Measurements from ENCODE around the gene CXCL8. TPM values are rescaled to one million over a fixed set of nuclear protein-coding genes. Genes with fewer than 3 reads are reported as not detected.

CXCL8 gene
- total and polyA plus RNA-seq, 2 of the 8 experiments (the other 6 are each of a cell fraction or from before 2014, with no cell fraction given): not detected

DNA sequence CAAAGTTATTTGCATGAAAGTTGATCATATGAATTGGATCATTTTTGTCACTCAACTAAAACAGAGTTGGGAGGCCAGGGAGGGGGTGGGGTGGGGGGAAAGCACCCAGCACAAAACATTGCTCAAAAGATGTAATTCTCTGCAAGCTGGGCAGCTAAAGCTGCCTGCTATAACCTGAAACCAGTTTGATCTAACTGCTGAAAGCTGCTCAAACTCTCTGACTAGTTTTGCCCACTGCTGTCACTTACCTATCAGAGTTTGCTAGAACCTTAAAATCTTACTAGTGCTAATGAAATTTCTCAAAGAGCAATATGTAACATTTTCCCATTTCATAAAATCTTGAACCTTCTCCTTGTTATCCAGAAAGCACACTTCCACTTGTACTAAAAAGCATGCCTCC is 10.4 kb downstream of the CXCL8 start:
- 0 out of 2 replicates have a peak overlapping the region, but pooled peaks have one; percentile 94 for H2AFZ ChIP-seq (ENCODE audit: low read length)
- H3K18ac ChIP-seq (ENCODE audit: extremely low read depth, low read length): no peak overlapping the region
- H3K23ac ChIP-seq (ENCODE audit: insufficient read length): no peak overlapping the region
- H3K4me2 ChIP-seq (ENCODE audit: insufficient read depth in 1 of 2, low read depth in 2 of 2, low read length in 2 of 2): no peak overlapping the region
- H3K9ac ChIP-seq (replicated peaks in 1 of 4; ENCODE audit: extremely low read depth in 1 of 4, low read depth in 3 of 4, low read length in 3 of 4): no peak overlapping the region
- H3K4me3 ChIP-seq (ENCODE audit: extremely low read depth in 1 of 4, insufficient read depth in 2 of 4, low read depth in 3 of 4, low read length in 4 of 4): no peak overlapping the region
- H3K4me1 ChIP-seq (replicated peaks in 1 of 4; ENCODE audit: control insufficient read depth in 3 of 4, insufficient read depth in 4 of 4, low read length in 3 of 4): no peaks in the 10 kb centered on the region
- CTCF ChIA-PET (ENCODE audit: partially characterized antibody): interaction anchor here (1.3 kb wide), 1 partner anchor 21 kb away, joined by 5 read pairs; no protein-coding TSS in a partner anchor
- POLR2A ChIA-PET (ENCODE audit: partially characterized antibody): no interaction called here
- no peaks in the 10 kb centered on the region for H3K79me1 ChIP-seq (ENCODE audit: low read depth, low read length)
- no peak overlapping the region for H2BK12ac ChIP-seq (ENCODE audit: low read depth, low read length)
- no peaks in the 10 kb centered on the region for H4K20me1 ChIP-seq (replicated peaks in 1 of 2; ENCODE audit: control insufficient read depth in 1 of 2, insufficient read depth in 2 of 2, low read length in 2 of 2)
- no peak overlapping the region for H2BK15ac ChIP-seq (ENCODE audit: low read length)
- H4K8ac ChIP-seq (ENCODE audit: extremely low read depth, insufficient read depth, low read length): no peak overlapping the region
- H2BK20ac ChIP-seq (ENCODE audit: low read length): no peak overlapping the region
- H4K91ac ChIP-seq (replicated peaks; ENCODE audit: insufficient read length, low read length): no peak overlapping the region
- H3K56ac ChIP-seq (replicated peaks; ENCODE audit: insufficient read length, low read depth, low read length): no peak overlapping the region
- H3K27me3 ChIP-seq (replicated peaks in 1 of 4; ENCODE audit: control insufficient read depth in 3 of 4, extremely low read depth in 1 of 4, insufficient read depth in 3 of 4, low read length in 3 of 4): no peaks in the 10 kb centered on the region
- no peak overlapping the region for H2AK5ac ChIP-seq (ENCODE audit: low read depth, low read length)
- no peak overlapping the region for H3K4ac ChIP-seq (replicated peaks; ENCODE audit: insufficient read length, low read depth, low read length)
- no peak overlapping the region for H3K27ac ChIP-seq (ENCODE audit: low read depth, low read length)
- DNase-seq (ENCODE audit: low read depth in 1 of 2, low spot score in 2 of 2): no peak
- H2BK120ac ChIP-seq (replicated peaks; ENCODE audit: low read depth, low read length): no peak overlapping the region
- H2BK5ac ChIP-seq (ENCODE audit: low read depth, low read length): no peak overlapping the region
- H3K9me3 ChIP-seq (ENCODE audit: insufficient read depth in 2 of 2, low read depth in 1 of 2, low read length in 1 of 2): no peaks in the 10 kb centered on the region
- no peak for FAIRE-seq
- no peaks in the 10 kb centered on the region for H3K23me2 ChIP-seq (ENCODE audit: low read depth, low read length)
- H4K5ac ChIP-seq (ENCODE audit: insufficient read length, low read depth, low read length): no peak overlapping the region
- H3K14ac ChIP-seq (ENCODE audit: insufficient read length): no peak overlapping the region
- no peaks in the 10 kb centered on the region for H3K36me3 ChIP-seq (ENCODE audit: control insufficient read depth in 2 of 4, insufficient read depth in 4 of 4, low read length in 3 of 4)
- no peaks in the 10 kb centered on the region for H3K79me2 ChIP-seq (ENCODE audit: control insufficient read depth in 1 of 2, insufficient read depth in 2 of 2, low read length in 2 of 2)
- TF ChIP-seq GTF2F1 (IDR thresholded peaks at IDR 0.05; ENCODE audit: borderline replicate concordance, low read depth, low read length): no peak
- TF ChIP-seq TBP (IDR thresholded peaks at IDR 0.05; ENCODE audit: low read depth, low read length): no peak
- TF ChIP-seq BACH1 (IDR thresholded peaks at IDR 0.05; ENCODE audit: low read length): no peak
- no peak for TF ChIP-seq SUZ12 (IDR thresholded peaks at IDR 0.05; ENCODE audit: low read length)
- no peak for TF ChIP-seq CHD1 (IDR thresholded peaks at IDR 0.05; ENCODE audit: low read depth, low read length)
- TF ChIP-seq MAFK (IDR thresholded peaks at IDR 0.05; ENCODE audit: low read depth, low read length): no peak
- no peak for TF ChIP-seq SP1 (IDR thresholded peaks at IDR 0.05; ENCODE audit: low read depth, low read length)
- TF ChIP-seq, protein P1, sequence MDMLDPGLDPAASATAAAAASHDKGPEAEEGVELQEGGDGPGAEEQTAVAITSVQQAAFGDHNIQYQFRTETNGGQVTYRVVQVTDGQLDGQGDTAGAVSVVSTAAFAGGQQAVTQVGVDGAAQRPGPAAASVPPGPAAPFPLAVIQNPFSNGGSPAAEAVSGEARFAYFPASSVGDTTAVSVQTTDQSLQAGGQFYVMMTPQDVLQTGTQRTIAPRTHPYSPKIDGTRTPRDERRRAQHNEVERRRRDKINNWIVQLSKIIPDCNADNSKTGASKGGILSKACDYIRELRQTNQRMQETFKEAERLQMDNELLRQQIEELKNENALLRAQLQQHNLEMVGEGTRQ (IDR thresholded peaks at IDR 0.05; ENCODE audit: low read length): no peak
- no peak for TF ChIP-seq SIX5 (IDR thresholded peaks at IDR 0.05; ENCODE audit: low read depth, low read length)
- no peak for TF ChIP-seq RXRA (IDR thresholded peaks at IDR 0.05; ENCODE audit: insufficient read depth, low read depth, low read length)

Measured in H1 (cell line).